ENCODE results near the gene CDK16. TPM values are rescaled to one million over a fixed set of nuclear protein-coding genes. Genes with fewer than 3 reads are reported as not detected.

CDK16 gene
- total RNA-seq, 1 donor from 2014 or later: 107 TPM

DNA sequence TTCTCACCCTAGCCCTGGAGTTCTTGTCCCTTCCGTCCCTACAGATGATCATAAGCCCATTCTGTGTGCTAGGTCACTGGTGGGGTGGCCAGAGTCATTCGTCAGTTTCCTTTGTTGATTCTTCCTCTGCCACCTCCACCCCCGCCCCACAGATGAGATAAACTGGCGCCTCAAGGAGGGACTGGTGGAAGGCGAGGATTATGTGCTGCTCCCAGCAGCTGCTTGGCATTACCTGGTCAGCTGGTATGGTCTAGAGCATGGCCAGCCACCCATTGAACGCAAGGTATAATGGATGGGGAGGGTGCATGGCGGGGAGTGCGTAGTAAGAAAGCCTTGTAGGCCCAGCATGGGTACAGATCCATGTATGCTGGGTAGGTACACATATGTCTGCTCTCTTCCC is 20.7 kb downstream of the CDK16 start:
- H3K27me3 ChIP-seq (ENCODE audit: control insufficient read depth, insufficient read depth, low read length): peaks cover 13% of the 10 kb centered on the region
- no peak for DNase-seq (ENCODE audit: low read depth)
- H3K4me3 ChIP-seq (ENCODE audit: low read depth, low read length): no peak overlapping the region
- TF ChIP-seq CTCF (IDR thresholded peaks at IDR 0.05; ENCODE audit: insufficient read depth, low read length, poor library complexity, severe bottlenecking): no peak
- H3K36me3 ChIP-seq (ENCODE audit: control insufficient read depth, insufficient read depth, low read length): no peaks in the 10 kb centered on the region

DNA sequence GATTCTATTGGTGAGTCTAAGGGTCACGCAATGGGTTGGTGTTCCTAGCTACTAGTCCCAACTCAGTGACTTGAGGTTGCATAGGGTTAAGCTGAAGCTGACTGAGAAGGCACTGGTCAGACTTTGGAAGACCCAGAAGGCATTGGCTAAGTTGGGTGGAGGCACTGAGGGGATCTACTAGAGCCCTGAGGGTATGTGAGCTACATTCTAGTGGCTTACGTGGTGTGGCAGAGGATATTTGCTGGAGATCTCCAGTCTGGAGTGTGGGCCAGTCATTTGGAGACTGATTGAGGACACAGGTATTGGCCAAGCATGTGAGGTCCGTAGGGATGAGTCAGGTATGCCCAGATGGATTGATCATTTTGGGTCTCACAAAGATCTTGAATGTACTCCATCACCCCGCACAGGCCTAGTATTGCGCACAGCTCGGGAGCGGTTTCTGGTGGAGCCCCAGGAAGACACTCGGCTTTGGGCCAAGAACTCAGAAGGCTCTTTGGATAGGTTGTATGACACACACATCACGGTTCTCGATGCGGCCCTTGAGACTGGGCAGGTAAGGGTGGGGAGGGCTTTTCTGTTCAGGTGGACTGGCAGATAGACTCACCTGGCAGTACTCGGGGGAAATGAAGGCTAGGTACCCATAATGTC is 21.5 kb downstream of the CDK16 start:
- no peak for DNase-seq (ENCODE audit: low read depth)
- no peaks in the 10 kb centered on the region for H3K36me3 ChIP-seq (ENCODE audit: control insufficient read depth, insufficient read depth, low read length)
- no peak overlapping the region for H3K4me3 ChIP-seq (ENCODE audit: low read depth, low read length)
- TF ChIP-seq CTCF (IDR thresholded peaks at IDR 0.05; ENCODE audit: insufficient read depth, low read length, poor library complexity, severe bottlenecking): no peak
- H3K27me3 ChIP-seq (ENCODE audit: control insufficient read depth, insufficient read depth, low read length): peaks cover 13% of the 10 kb centered on the region

DNA sequence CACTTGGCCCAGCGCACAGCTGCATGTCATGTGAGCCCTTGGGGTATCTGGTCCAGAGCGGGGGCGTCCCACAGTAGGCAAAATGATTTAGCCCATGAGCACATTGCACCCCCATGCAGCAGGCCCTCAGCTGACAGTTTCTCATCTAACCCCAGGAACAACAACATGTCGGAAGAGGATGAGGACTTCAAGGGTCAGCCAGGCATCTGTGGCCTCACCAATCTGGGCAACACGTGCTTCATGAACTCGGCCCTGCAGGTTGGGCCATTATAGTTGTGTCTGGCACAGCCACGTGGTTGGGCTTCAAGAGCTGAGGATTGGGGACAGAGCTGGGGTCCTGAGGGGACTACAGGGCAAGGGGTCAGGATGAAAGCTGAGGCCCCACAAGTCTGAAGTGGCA is 22.1 kb downstream of the CDK16 start:
- no peak overlapping the region for H3K4me3 ChIP-seq (ENCODE audit: low read depth, low read length)
- DNase-seq (ENCODE audit: low read depth): no peak
- no peaks in the 10 kb centered on the region for H3K36me3 ChIP-seq (ENCODE audit: control insufficient read depth, insufficient read depth, low read length)
- no peak for TF ChIP-seq CTCF (IDR thresholded peaks at IDR 0.05; ENCODE audit: insufficient read depth, low read length, poor library complexity, severe bottlenecking)
- peaks cover 13% of the 10 kb centered on the region for H3K27me3 ChIP-seq (ENCODE audit: control insufficient read depth, insufficient read depth, low read length)

- Histone ChIP-seq H3K4me3 (ENCODE audit: low read depth, low read length) (no peak overlapping the region), H3K27me3 (ENCODE audit: control insufficient read depth, insufficient read depth, low read length) (peaks cover 13% of the 10 kb centered on the region), H3K36me3 (ENCODE audit: control insufficient read depth, insufficient read depth, low read length) (no peaks in the 10 kb centered on the region)
- TF ChIP-seq CTCF (IDR thresholded peaks at IDR 0.05; ENCODE audit: insufficient read depth, low read length, poor library complexity, severe bottlenecking): no peak
- no peak for DNase-seq (ENCODE audit: low read depth)
These were observed 22.9 kb downstream of the CDK16 start for GRCh38 chrX:47241201-47242011.

- Histone ChIP-seq H3K36me3 (ENCODE audit: control insufficient read depth, insufficient read depth, low read length) (no peaks in the 10 kb centered on the region), H3K4me3 (ENCODE audit: low read depth, low read length) (no peak overlapping the region), H3K27me3 (ENCODE audit: control insufficient read depth, insufficient read depth, low read length) (peaks cover 13% of the 10 kb centered on the region)
- TF ChIP-seq CTCF (IDR thresholded peaks at IDR 0.05; ENCODE audit: insufficient read depth, low read length, poor library complexity, severe bottlenecking): no peak
- no peak for DNase-seq (ENCODE audit: low read depth)
These were observed 23.8 kb downstream of the CDK16 start for GRCh38 chrX:47242321-47242720.
